GM12878 (cell line): ENCODE results near the gene NDRG2. TPM values are rescaled to one million over a fixed set of nuclear protein-coding genes. Genes with fewer than 3 reads are reported as not detected.

ENCODE experiments used
- ATAC-seq: fragments of 200-7000 bp; cut with Tn5 transposase; 3 replicates; pipeline ENCODE4 v1.9.1; 2020; ENCODE audit warnings: mild to moderate bottlenecking, moderate library complexity
- BruUV-seq: library from RNA; stranded (reverse); fragments of 400-500 nt; replicated peaks from 2 replicates; lab custom pipeline; 2021; lab: Mats Ljungman, UMichigan
- CTCF ChIA-PET: fragments of 300-600 bp; sonication (Branson Sonifier 250); formaldehyde crosslinking; extraction: SDS; loops from one replicate; lab custom pipeline; 2021; ENCODE audit warnings: inconsistent platforms; lab: Yijun Ruan, JAX
- POLR2A ChIA-PET: fragments of 350-600 bp; formaldehyde crosslinking; extraction: SDS; loops from one replicate; lab custom pipeline; 2021; ENCODE audit warnings: inconsistent platforms; lab: Charles Lee
- RAD21 ChIA-PET: fragments of 300-600 bp; sonication (Branson Sonifier 250); formaldehyde crosslinking; loops from one replicate; lab custom pipeline; 2023; ENCODE audit warnings: antibody characterized with exemption; ENCODE audit not compliant: unreplicated experiment; lab: Charles Lee
- SMC1A ChIA-PET: fragments of 300-600 bp; sonication (Branson Sonifier 250); formaldehyde crosslinking; loops from one replicate; lab custom pipeline; 2023; ENCODE audit not compliant: unreplicated experiment, uncharacterized antibody; lab: Charles Lee
- DNase-seq: peaks from one replicate; pipeline ENCODE4 v3.0.0-alpha.2; 2011; ENCODE audit warnings: low read depth, low spot score
- FAIRE-seq: peaks from 3 replicates; lab custom pipeline; 2011; peaks lifted over from hg19 to GRCh38; lab: Jason Lieb, UNC
- H2AFZ ChIP-seq: 2 replicates; pipeline ENCODE4 v1.6.0; 2011; ENCODE audit warnings: low read depth, low read length, control low read depth; ENCODE audit not compliant: control insufficient read depth
- H3K27ac ChIP-seq: 2 replicates; pipeline ENCODE4 v1.5.1; 2011; ENCODE audit warnings: control low read depth; ENCODE audit not compliant: control insufficient read depth, insufficient read depth
- H3K27me3 ChIP-seq, 2 experiments: replicated peaks in 1 of 2; 2 replicates each; pipeline versions ENCODE4 v1.6.0 to v1.6.1; 2011; ENCODE audit warnings: low read length in 1 of 2; ENCODE audit not compliant: control insufficient read depth in 2 of 2, insufficient read depth in 2 of 2
- H3K36me3 ChIP-seq, 2 experiments: 2 replicates each; pipeline ENCODE4 v1.5.1; 2011; ENCODE audit warnings: low read length in 1 of 2; ENCODE audit not compliant: control insufficient read depth in 2 of 2, insufficient read depth in 2 of 2
- H3K4me1 ChIP-seq: 2 replicates; pipeline ENCODE4 v1.6.1; 2011; ENCODE audit warnings: mild to moderate bottlenecking, low read length, moderate library complexity, mixed read lengths; ENCODE audit not compliant: control insufficient read depth, insufficient read depth
- H3K4me2 ChIP-seq: 2 replicates; pipeline ENCODE4 v1.6.0; 2011; ENCODE audit warnings: control low read depth; ENCODE audit not compliant: control insufficient read depth, insufficient read depth
- H3K4me3 ChIP-seq: fragments of 200-600 bp; sonication (generic); 2 replicates; pipeline ENCODE4 v1.5.1; 2016
- H3K79me2 ChIP-seq: 2 replicates; pipeline ENCODE4 v1.6.0; 2011; ENCODE audit warnings: low read length; ENCODE audit not compliant: control insufficient read depth, insufficient read depth
- H3K9ac ChIP-seq: 2 replicates; pipeline ENCODE4 v1.8.0; 2011; ENCODE audit warnings: low read length, control low read depth, mixed read lengths; ENCODE audit not compliant: control insufficient read depth, insufficient read depth
- H3K9me3 ChIP-seq: replicated peaks from 3 replicates; pipeline ENCODE4 v1.5.1; 2011; ENCODE audit warnings: mild to moderate bottlenecking, low read length; ENCODE audit not compliant: control insufficient read depth, insufficient read depth
- H4K20me1 ChIP-seq: 2 replicates; pipeline ENCODE4 v1.6.0; 2011; ENCODE audit not compliant: control insufficient read depth, insufficient read depth
- BCL11A ChIP-seq: IDR thresholded peaks from 2 replicates; pipeline ENCODE4 v1.6.1; 2011; ENCODE audit warnings: low read depth, low read length
- MYB ChIP-seq: fragments of 150-350 bp; IDR thresholded peaks from 2 replicates; pipeline ENCODE4 v1.6.1; 2014; ENCODE audit warnings: mild to moderate bottlenecking, low read depth, low read length, borderline replicate concordance
- SKIL ChIP-seq: fragments of 450-650 bp; IDR thresholded peaks from 2 replicates; pipeline ENCODE4 v1.6.1; 2017; ENCODE audit warnings: mild to moderate bottlenecking, low read depth, inconsistent platforms; ENCODE audit not compliant: poor library complexity, severe bottlenecking
- STAT3 ChIP-seq: IDR thresholded peaks from 2 replicates; pipeline ENCODE4 v1.6.1; 2011; ENCODE audit warnings: low read depth, low read length, improper control_type of control experiment
- WGBS: methylation state at CpG from one replicate; pipeline ENCODE4 v1.1.6; 2016; ENCODE audit warnings: low lambda C conversion rate; ENCODE audit not compliant: insufficient replicate concordance, insufficient coverage; ENCODE audit errors: missing lambda C conversion rate; 5-methylcytosine and 5-hydroxymethylcytosine counted together
- in situ Hi-C: fragments of 300-500 bp; cut with MboI; formaldehyde crosslinking; loops from 9 replicates; pipeline ENCODE4 v1.14.3; 2018; ENCODE audit warnings: mixed read lengths
- intact Hi-C: fragments of 100-400 bp; cut with micrococcal nuclease; formaldehyde crosslinking; loops from one replicate; pipeline ENCODE4 v1.14.2; 2022; ENCODE audit not compliant: unreplicated experiment
- polyA plus RNA-seq, 11 experiments: library from polyadenylated mRNA; depleted of rRNA in 4 of 11; unstranded in 6 of 11; stranded (reverse) in 5 of 11; fragments of >200 nt; fragmentation: Nextera tagmentation in 4 of 11; fragmentation: Illumina TruSeq in 1 of 11; extraction: Ambion mirVana in 4 of 11; extraction: Trizol in 1 of 11; gene quantifications; 1 replicate in 1 of 11; 2 replicates in 10 of 11; pipeline versions ENCODE4 v1.2.1 to v1.2.3, GENCODE V29; 2011 to 2016; ENCODE audit warnings: inconsistent platforms in 2 of 11, missing spikeins in 2 of 11, low read depth in 1 of 11
- total RNA-seq, 4 experiments: library from RNA; depleted of rRNA in 3 of 4; stranded (reverse); fragments of >200 nt in 3 of 4; fragmentation: Illumina TruSeq in 1 of 4; extraction: Trizol in 1 of 4; gene quantifications; 2 replicates each; pipeline versions ENCODE4 v1.2.1 to v1.2.3, GENCODE V29; 2013 to 2021

Gene NDRG2
- total and polyA plus RNA-seq, 10 of the 15 experiments (the other 5 are each of a cell fraction or from before 2014, with no cell fraction given) = 0.15 to 0.49 TPM; not detected in 8

GRCh38 chr14:21016413-21017190 lies 8.3 kb downstream of the NDRG2 start:
- Histone ChIP-seq H3K9ac (no peak overlapping the region), H3K4me2 (no peak overlapping the region), H3K9me3 (no peaks in the 10 kb centered on the region), H3K27ac (no peak overlapping the region), H3K36me3 (no peaks in the 10 kb centered on the region), H3K4me1 (no peaks in the 10 kb centered on the region), H3K79me2 (no peaks in the 10 kb centered on the region), H3K4me3 (no peak overlapping the region), H3K27me3 (peaks cover 0 to 5% of the 10 kb centered on the region in 2 experiments; a peak in 2 of 4 replicates), H2AFZ (no peak overlapping the region), H4K20me1 (no peaks in the 10 kb centered on the region)
- in situ Hi-C loops (loop anchor here (5.0 kb wide), 1 partner anchor 86 kb away; the partner anchor contains the start of gene TMEM253), intact Hi-C loops (no loop called here)
- ChIA-PET SMC1A (interaction anchor here (1.3 to 5.6 kb wide), 5 partner anchors 23 to 88 kb away, joined by 3 to 99 read pairs (median 17); partner anchors contain the start of gene TMEM253), RAD21 (interaction anchor here (2.6 to 3.5 kb wide), 2 partner anchors 50 to 76 kb away, joined by 26 to 36 read pairs; no protein-coding TSS in a partner anchor), CTCF (interaction anchor here (1.1 to 10.7 kb wide), 7 partner anchors 12 to 94 kb away, joined by 4 to 253 read pairs (median 62); partner anchors contain the start of genes RNASE7 and TMEM253), POLR2A (interaction anchor here (0.6 to 2.2 kb wide), 2 partner anchors 57 to 78 kb away, joined by 7 to 9 read pairs; no protein-coding TSS in a partner anchor)
- no peak for ATAC-seq
- TF ChIP-seq SKIL (no peak), BCL11A (no peak), MYB (no peak), STAT3 (no peak)
- BruUV-seq = no TSS peak
- 10% methylated on average over 9 of the region's 9 CpGs for WGBS
- no peak for FAIRE-seq
- no peak for DNase-seq
